DND-41 (cell line): ENCODE data around the gene MORN3.

Experiments used
- CTCF ChIP-seq: IDR thresholded peaks from 2 replicates; pipeline ENCODE4 v1.5.1; 2012; ENCODE audit warnings: borderline replicate concordance, low read length, moderate library complexity, mild to moderate bottlenecking; ENCODE audit not compliant: poor library complexity, severe bottlenecking; ENCODE audit errors: extremely low read depth
- EZH2 ChIP-seq: IDR thresholded peaks from 3 replicates; pipeline ENCODE4 v1.6.1; 2012; ENCODE audit warnings: borderline replicate concordance, low read depth, mild to moderate bottlenecking, moderate library complexity, low read length, inconsistent platforms; ENCODE audit not compliant: severe bottlenecking

- TF ChIP-seq CTCF, result no peak
- TF ChIP-seq EZH2, result no peak
Measured at GRCh38 chr12:121718653-121719239, 49.3 kb upstream of the MORN3 start.
